ENCODE results near the gene TRMT11.
"Not testable (repeated sequence)": the region's sequence is repeated elsewhere in the genome, so short reads cannot be mapped to it uniquely, and the experiment has no call there.

The TRMT11 gene

GRCh38 chr6:126051791-126052190 lies 65.5 kb downstream of the TRMT11 start:
- no peak for ATAC-seq (replicated peaks)
- Mint-ChIP-seq H3K4me3 (no peak overlapping the region), H3K9me3 (no peaks in the 10 kb centered on the region), H3K4me1 (ENCODE audit: low read depth in 2 of 2) (peaks cover 0 to 3% of the 10 kb centered on the region in 2 donors), H3K27me3 (no peaks in the 10 kb centered on the region), H3K27ac (no peak overlapping the region), H3K36me3 (ENCODE audit: insufficient read depth) (peaks cover 8% of the 10 kb centered on the region)
- DNase-seq: no peak

GRCh38 chr6:126052485-126052884 lies 66.1 kb downstream of the TRMT11 start:
- H3K27ac Mint-ChIP-seq: no peak overlapping the region
- DNase-seq: no peak

DNA sequence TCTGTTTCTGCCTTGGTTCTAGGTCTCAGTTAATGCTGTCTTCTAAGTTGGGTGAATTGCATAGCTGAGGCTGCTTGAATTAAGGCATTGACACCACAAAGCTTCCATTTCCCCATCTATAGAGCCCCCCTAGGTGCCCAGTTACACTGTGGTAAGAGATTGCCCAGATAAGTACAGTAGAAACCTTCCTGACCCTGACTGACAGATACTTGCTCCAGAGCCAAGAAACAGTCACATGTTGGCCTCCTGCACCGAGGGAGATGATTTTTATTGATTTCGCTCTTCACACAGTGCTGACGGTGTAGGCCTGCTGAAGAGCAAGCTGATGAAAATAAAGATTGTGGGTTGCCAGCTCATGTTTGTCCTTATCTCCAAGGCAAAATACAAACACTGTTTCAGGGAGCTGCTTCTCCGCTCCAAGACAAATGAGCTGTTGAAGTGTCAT lies 67.9 kb downstream of the TRMT11 start:
- ATAC-seq (replicated peaks) (no peak), DNase-seq (no peak)
- no peaks in the 10 kb centered on the region for H3K27me3 Mint-ChIP-seq
- H3K36me3 Mint-ChIP-seq (ENCODE audit: insufficient read depth): peaks cover 8% of the 10 kb centered on the region
- H3K9me3 Mint-ChIP-seq: no peaks in the 10 kb centered on the region
- H3K4me1 Mint-ChIP-seq (ENCODE audit: low read depth in 2 of 2): no peaks in the 10 kb centered on the region
- H3K4me3 Mint-ChIP-seq: no peak overlapping the region
- H3K27ac Mint-ChIP-seq: no peak overlapping the region

More at GRCh38 chr6:126052485-126052884, 66.1 kb downstream of the TRMT11 start:
- Mint-ChIP-seq H3K4me3 (no peak overlapping the region), H3K4me1 (ENCODE audit: low read depth in 2 of 2) (no peaks in the 10 kb centered on the region), H3K27me3 (no peaks in the 10 kb centered on the region), H3K9me3 (no peaks in the 10 kb centered on the region), H3K36me3 (ENCODE audit: insufficient read depth) (peaks cover 6% of the 10 kb centered on the region)
- no peak for ATAC-seq (replicated peaks)

DNA sequence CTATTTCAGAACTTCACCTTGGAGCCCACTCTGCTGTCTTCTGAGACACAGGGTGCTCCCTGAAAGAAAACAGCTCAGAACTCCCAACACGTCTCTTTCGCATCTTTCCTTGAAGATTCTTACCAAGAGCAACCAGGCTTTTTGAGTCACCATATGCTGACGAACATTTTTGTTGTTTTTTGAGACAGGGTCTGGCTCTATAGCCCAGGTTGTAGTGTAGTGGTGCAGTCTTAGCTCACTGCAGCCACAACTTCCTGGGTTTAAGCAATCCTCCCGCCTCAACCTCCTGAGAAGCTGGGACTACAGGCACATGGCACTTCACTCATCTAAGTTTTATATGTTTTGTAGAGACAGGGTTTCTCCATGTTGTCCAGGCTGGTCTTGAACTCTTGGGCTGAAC lies 68.5 kb downstream of the TRMT11 start:
- no peak for ATAC-seq (replicated peaks)
- H3K36me3 Mint-ChIP-seq (ENCODE audit: insufficient read depth): peaks cover 8% of the 10 kb centered on the region

GRCh38 chr6:126055449-126055848 lies 69.1 kb downstream of the TRMT11 start:
- H3K9me3 Mint-ChIP-seq: no peaks in the 10 kb centered on the region

More for the DNA sequence above, 68.5 kb downstream of the TRMT11 start:
- Mint-ChIP-seq H3K27ac (no peak overlapping the region), H3K4me3 (no peak overlapping the region), H3K4me1 (ENCODE audit: low read depth in 2 of 2) (no peaks in the 10 kb centered on the region), H3K27me3 (no peaks in the 10 kb centered on the region), H3K9me3 (no peaks in the 10 kb centered on the region)
- DNase-seq: no peak

GRCh38 chr6:126056355-126057004 lies 70.1 kb downstream of the TRMT11 start:
- no peaks in the 10 kb centered on the region for H3K27me3 Mint-ChIP-seq
- peaks cover 0 to 6% of the 10 kb centered on the region in 2 donors for H3K4me1 Mint-ChIP-seq (ENCODE audit: low read depth in 2 of 2)
- no peak overlapping the region for H3K4me3 Mint-ChIP-seq
- H3K9me3 Mint-ChIP-seq: no peaks in the 10 kb centered on the region
- DNase-seq: no peak
- no peak for ATAC-seq (replicated peaks)
- H3K27ac Mint-ChIP-seq: no peak overlapping the region
- peaks cover 8% of the 10 kb centered on the region for H3K36me3 Mint-ChIP-seq (ENCODE audit: insufficient read depth)

More at GRCh38 chr6:126055449-126055848, 69.1 kb downstream of the TRMT11 start:
- Mint-ChIP-seq H3K4me1 (ENCODE audit: low read depth in 2 of 2) (peaks cover 0 to 4% of the 10 kb centered on the region in 2 donors), H3K4me3 (no peak overlapping the region), H3K27me3 (no peaks in the 10 kb centered on the region), H3K27ac (no peak overlapping the region), H3K36me3 (ENCODE audit: insufficient read depth) (peaks cover 8% of the 10 kb centered on the region)
- DNase-seq (no peak), ATAC-seq (replicated peaks) (no peak)

GRCh38 chr6:126058085-126058484 lies 71.7 kb downstream of the TRMT11 start:
- DNase-seq; H3K27ac Mint-ChIP-seq; H3K4me1 Mint-ChIP-seq (ENCODE audit: low read depth in 2 of 2); H3K27me3 Mint-ChIP-seq; H3K4me3 Mint-ChIP-seq; H3K36me3 Mint-ChIP-seq (ENCODE audit: insufficient read depth); ATAC-seq (replicated peaks); H3K9me3 Mint-ChIP-seq: not testable (repeated sequence)

DNA sequence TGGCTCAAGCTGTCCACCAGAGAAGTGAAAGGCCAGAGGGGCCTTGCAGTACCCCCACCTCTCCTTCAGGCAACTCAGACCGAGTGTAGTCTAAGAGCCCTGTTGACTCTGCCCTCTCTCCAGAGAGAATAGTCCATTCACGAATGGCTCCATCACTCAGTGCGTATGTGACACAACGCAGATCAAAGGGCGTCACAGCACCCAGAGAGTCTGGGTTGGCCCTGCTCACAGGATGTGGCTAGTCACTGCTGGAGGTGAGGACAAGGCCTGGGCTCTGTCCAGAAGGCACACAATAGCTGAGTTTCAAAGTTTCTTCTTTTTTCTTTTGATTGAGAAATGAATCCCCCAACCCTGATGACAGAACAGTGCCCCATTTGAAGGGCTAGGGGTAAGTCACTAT lies 74.1 kb downstream of the TRMT11 start:
- H3K4me3 Mint-ChIP-seq: no peak overlapping the region
- peaks cover 4% of the 10 kb centered on the region for H3K36me3 Mint-ChIP-seq (ENCODE audit: insufficient read depth)
- DNase-seq (no peak), ATAC-seq (replicated peaks) (no peak)
- peaks cover 0 to 6% of the 10 kb centered on the region in 2 donors for H3K4me1 Mint-ChIP-seq (ENCODE audit: low read depth in 2 of 2)
- no peak overlapping the region for H3K27ac Mint-ChIP-seq
- no peaks in the 10 kb centered on the region for H3K27me3 Mint-ChIP-seq
- no peaks in the 10 kb centered on the region for H3K9me3 Mint-ChIP-seq

GRCh38 chr6:126063512-126064146 lies 77.3 kb downstream of the TRMT11 start:
- H3K27ac Mint-ChIP-seq: peak overlapping the region; percentile 7 to 75
- H3K4me1 Mint-ChIP-seq (ENCODE audit: low read depth in 2 of 2): peaks cover 0 to 6% of the 10 kb centered on the region in 2 donors
- H3K4me3 Mint-ChIP-seq: no peak overlapping the region
- ATAC-seq (replicated peaks): no peak
- DNase-seq: no peak
- H3K27me3 Mint-ChIP-seq: no peaks in the 10 kb centered on the region
- H3K9me3 Mint-ChIP-seq: no peaks in the 10 kb centered on the region
- H3K36me3 Mint-ChIP-seq (ENCODE audit: insufficient read depth): no peaks in the 10 kb centered on the region

- H3K36me3 Mint-ChIP-seq (ENCODE audit: insufficient read depth): no peaks in the 10 kb centered on the region
- peaks cover 0 to 6% of the 10 kb centered on the region in 2 donors for H3K4me1 Mint-ChIP-seq (ENCODE audit: low read depth in 2 of 2)
- no peak for DNase-seq
- no peak for ATAC-seq (replicated peaks)
- no peak overlapping the region for H3K27ac Mint-ChIP-seq
- no peaks in the 10 kb centered on the region for H3K9me3 Mint-ChIP-seq
- H3K27me3 Mint-ChIP-seq: no peaks in the 10 kb centered on the region
- H3K4me3 Mint-ChIP-seq: no peak overlapping the region
Measured at GRCh38 chr6:126064257-126064747, 78.0 kb downstream of the TRMT11 start.

GRCh38 chr6:126064748-126065401 lies 78.5 kb downstream of the TRMT11 start:
- H3K4me3 Mint-ChIP-seq: no peak overlapping the region
- ATAC-seq (replicated peaks) (no peak), DNase-seq (no peak)
- H3K36me3 Mint-ChIP-seq (ENCODE audit: insufficient read depth): no peaks in the 10 kb centered on the region
- H3K27ac Mint-ChIP-seq: no peak overlapping the region
- H3K4me1 Mint-ChIP-seq (ENCODE audit: low read depth in 2 of 2): peaks cover 0 to 6% of the 10 kb centered on the region in 2 donors
- H3K27me3 Mint-ChIP-seq: no peaks in the 10 kb centered on the region
- H3K9me3 Mint-ChIP-seq: no peaks in the 10 kb centered on the region

DNA sequence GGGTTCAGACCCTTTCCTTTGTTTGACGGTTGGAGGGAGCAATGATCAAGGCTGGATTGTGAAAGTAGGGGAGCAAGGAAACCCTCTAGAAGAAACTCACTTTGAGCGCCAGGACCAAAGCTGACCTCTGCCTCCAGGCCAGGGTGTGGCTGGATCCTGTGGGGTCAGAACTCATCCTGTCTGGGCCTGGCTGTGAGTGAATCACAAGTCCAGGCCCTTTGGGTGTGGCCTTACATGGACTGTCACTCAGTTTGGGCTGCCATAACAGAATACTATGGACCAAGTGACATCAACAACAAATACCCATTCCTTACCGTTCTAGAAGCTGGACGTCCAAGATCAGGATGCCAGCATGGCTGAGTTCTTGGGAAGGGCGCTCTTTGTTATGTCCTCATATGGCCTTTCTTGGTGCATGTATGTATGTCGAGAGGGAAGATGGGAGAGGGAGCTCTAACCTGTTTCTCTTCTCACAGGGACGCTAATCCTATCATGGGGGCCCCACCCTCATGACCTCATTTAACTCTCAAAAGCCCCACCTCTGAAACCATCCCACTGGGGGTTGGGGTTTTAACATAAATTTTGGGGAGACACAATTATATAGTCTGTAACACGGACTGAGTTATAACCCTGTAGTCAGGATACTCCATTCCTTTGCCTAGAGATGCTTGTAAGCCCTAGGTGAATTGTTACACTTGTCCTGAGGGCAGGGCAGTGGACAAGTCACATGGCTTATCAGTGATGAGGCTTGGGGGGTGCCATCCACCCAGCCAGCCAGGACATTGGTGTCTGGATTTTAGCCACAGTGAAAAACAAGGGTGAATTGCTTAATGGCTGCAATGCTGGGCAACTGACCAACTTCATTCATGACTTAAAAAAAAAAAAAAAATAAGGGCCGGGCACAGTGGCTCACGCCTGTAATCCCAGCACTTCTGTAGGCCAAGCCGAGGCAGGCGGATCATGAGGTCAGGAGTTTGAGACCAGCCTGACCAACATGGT lies 80.0 kb downstream of the TRMT11 start:
- Mint-ChIP-seq H3K4me1 (ENCODE audit: low read depth in 2 of 2) (no peaks in the 10 kb centered on the region), H3K27me3 (no peaks in the 10 kb centered on the region), H3K9me3 (no peaks in the 10 kb centered on the region), H3K4me3 (no peak overlapping the region), H3K36me3 (ENCODE audit: insufficient read depth) (no peaks in the 10 kb centered on the region), H3K27ac (no peak overlapping the region)
- ATAC-seq (replicated peaks) (no peak), DNase-seq (no peak)

GRCh38 chr6:126067073-126067472 lies 80.7 kb downstream of the TRMT11 start:
- ATAC-seq (replicated peaks) (no peak), DNase-seq (no peak)
- no peaks in the 10 kb centered on the region for H3K27me3 Mint-ChIP-seq
- H3K9me3 Mint-ChIP-seq: no peaks in the 10 kb centered on the region
- no peaks in the 10 kb centered on the region for H3K36me3 Mint-ChIP-seq (ENCODE audit: insufficient read depth)
- no peak overlapping the region for H3K27ac Mint-ChIP-seq
- no peaks in the 10 kb centered on the region for H3K4me1 Mint-ChIP-seq (ENCODE audit: low read depth in 2 of 2)
- H3K4me3 Mint-ChIP-seq: no peak overlapping the region

All from effector memory CD8-positive, alpha-beta T cell (primary cell).